Lower leg skin (tissue), 4 donors: ENCODE data around the gene NPAS2. TPM values are rescaled to one million over a fixed set of nuclear protein-coding genes. Genes with fewer than 3 reads are reported as not detected.

Experiments used
- DNase-seq, 2 donors: peaks; one replicate each; pipeline ENCODE4 v3.0.0-alpha.2; 2019; ENCODE audit warnings: low spot score in 2 of 2
- H3K4me3 ChIP-seq: fragments of 200-600 bp; sonication (generic); 2 replicates; pipeline ENCODE4 v1.5.1; 2017; ENCODE audit warnings: mild to moderate bottlenecking, low read depth; ENCODE audit not compliant: poor library complexity, severe bottlenecking
- CTCF ChIP-seq, 3 donors: fragments of 450-650 bp; IDR thresholded peaks; one replicate each; pipeline ENCODE4 v1.5.1; 2016; ENCODE audit warnings: antibody characterized with exemption in 3 of 3, mild to moderate bottlenecking in 3 of 3, moderate library complexity in 2 of 3
- POLR2A ChIP-seq, 2 donors: fragments of 450-650 bp; IDR thresholded peaks; one replicate each; pipeline ENCODE4 v1.6.1; 2016 to 2017; ENCODE audit warnings: antibody characterized with exemption in 2 of 2, mild to moderate bottlenecking in 1 of 2, moderate library complexity in 1 of 2
- WGBS, 2 donors: methylation state at CpG; one replicate each; pipeline ENCODE4 v1.1.5; 2018; 5-methylcytosine and 5-hydroxymethylcytosine counted together
- intact Hi-C: fragments of 100-400 bp; cut with DNase I; formaldehyde crosslinking; loops from one replicate; pipeline ENCODE4 v1.15.0; 2023; ENCODE audit warnings: low total_unique reads
- total RNA-seq, 4 donors: library from RNA; depleted of rRNA; stranded (reverse); fragments of >200 nt; gene quantifications; one replicate each; pipeline ENCODE4 v1.1.0, GENCODE V29; 2016

Gene NPAS2
- total RNA-seq, 4 donors from 2014 or later = 58.0 to 75.5 (median 62.1) TPM

GRCh38 chr2:101025561-101025960 lies 205.6 kb downstream of the NPAS2 start:
- no peak overlapping the region for H3K4me3 ChIP-seq
- WGBS, 2 donors = 91% methylated on average over 6 of the region's 6 CpGs
- TF ChIP-seq POLR2A (IDR thresholded peaks at IDR 0.05) = no peak
- no peak for TF ChIP-seq CTCF (IDR thresholded peaks at IDR 0.05)
- intact Hi-C loops = no loop called here
- no peak for DNase-seq

- TF ChIP-seq CTCF (IDR thresholded peaks at IDR 0.05) (no peak), POLR2A (IDR thresholded peaks at IDR 0.05) (no peak)
- H3K4me3 ChIP-seq = no peak overlapping the region
- 62 to 70% methylated on average over 9 of the region's 9 CpGs for WGBS, 2 donors
- intact Hi-C loops = no loop called here
- no peak for DNase-seq
Observed at GRCh38 chr2:101026253-101026701, 206.3 kb downstream of the NPAS2 start.

- no peak for DNase-seq
- intact Hi-C loops = no loop called here
- H3K4me3 ChIP-seq = no peak overlapping the region
- TF ChIP-seq POLR2A (IDR thresholded peaks at IDR 0.05) (no peak), CTCF (IDR thresholded peaks at IDR 0.05) (no peak)
- WGBS, 2 donors = 92 to 94% methylated on average over 15 of the region's 15 CpGs
Observed at GRCh38 chr2:101026923-101027469, 207.1 kb downstream of the NPAS2 start.

GRCh38 chr2:101027852-101028251 lies 207.9 kb downstream of the NPAS2 start:
- intact Hi-C loops = no loop called here
- no peak overlapping the region for H3K4me3 ChIP-seq
- DNase-seq = no peak
- 93 to 95% methylated on average over 8 of the region's 8 CpGs for WGBS, 2 donors
- TF ChIP-seq POLR2A (IDR thresholded peaks at IDR 0.05) (no peak), CTCF (IDR thresholded peaks at IDR 0.05) (no peak)

- H3K4me3 ChIP-seq = no peak overlapping the region
- intact Hi-C loops = no loop called here
- no peak for DNase-seq
- WGBS, 2 donors = 85 to 92% methylated on average over 10 of the region's 10 CpGs
- TF ChIP-seq POLR2A (IDR thresholded peaks at IDR 0.05) (no peak), CTCF (IDR thresholded peaks at IDR 0.05) (no peak)
Observed at GRCh38 chr2:101030866-101031554, 211.1 kb downstream of the NPAS2 start.
